GM18498 (cell line): ENCODE results near the gene DCTN2.
"Not testable (repeated sequence)": the region's sequence is repeated elsewhere in the genome, so short reads cannot be mapped to it uniquely, and the experiment has no call there.

Experiments used
- ATAC-seq: cut with Tn5 transposase; IDR thresholded peaks from one replicate; pipeline ENCODE4 v1.9.1; 2021; ENCODE audit warnings: mild to moderate bottlenecking, moderate library complexity; ENCODE audit not compliant: unreplicated experiment

Gene DCTN2

GRCh38 chr12:57546438-57547287 is at the start of gene DCTN2:
Gene DCTN2 (minus strand): TSS chr12:57547192. CDS start chr12:57547063, 129 bp downstream.
- peak; percentile 98 for ATAC-seq

GRCh38 chr12:57593187-57593586 is 46.2 kb upstream of the DCTN2 start:
- no peak for ATAC-seq

- no peak for ATAC-seq
Observed at GRCh38 chr12:57592551-57593165, 45.7 kb upstream of the DCTN2 start.

- peak; percentile 3 for ATAC-seq
Observed at GRCh38 chr12:57591782-57592325, 44.9 kb upstream of the DCTN2 start.

GRCh38 chr12:57590864-57591781 is 44.1 kb upstream of the DCTN2 start, which contains the start of gene PIP4K2C:
Gene PIP4K2C (plus strand): TSS chr12:57591192. CDS start chr12:57591290, 98 bp downstream.
- peak; percentile 95 for ATAC-seq

DNA sequence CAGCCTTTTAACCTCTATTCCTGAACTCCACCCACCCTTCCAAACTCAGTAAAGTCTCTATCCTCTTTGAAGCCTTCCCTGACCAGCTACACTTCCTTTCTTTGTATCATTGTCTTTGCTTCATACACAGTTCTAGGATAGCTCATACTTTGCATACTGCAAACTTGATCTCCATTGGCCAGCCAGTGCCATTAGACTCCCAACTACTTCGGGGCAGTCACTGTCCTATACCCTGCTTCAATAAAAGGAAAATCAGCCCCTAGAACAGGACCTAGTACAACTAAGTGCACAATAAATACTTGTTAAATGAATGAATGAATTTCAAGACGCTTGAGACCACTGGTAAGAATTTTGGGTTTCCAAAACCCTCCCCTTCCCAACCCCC is 43.5 kb upstream of the DCTN2 start:
- no peak for ATAC-seq

DNA sequence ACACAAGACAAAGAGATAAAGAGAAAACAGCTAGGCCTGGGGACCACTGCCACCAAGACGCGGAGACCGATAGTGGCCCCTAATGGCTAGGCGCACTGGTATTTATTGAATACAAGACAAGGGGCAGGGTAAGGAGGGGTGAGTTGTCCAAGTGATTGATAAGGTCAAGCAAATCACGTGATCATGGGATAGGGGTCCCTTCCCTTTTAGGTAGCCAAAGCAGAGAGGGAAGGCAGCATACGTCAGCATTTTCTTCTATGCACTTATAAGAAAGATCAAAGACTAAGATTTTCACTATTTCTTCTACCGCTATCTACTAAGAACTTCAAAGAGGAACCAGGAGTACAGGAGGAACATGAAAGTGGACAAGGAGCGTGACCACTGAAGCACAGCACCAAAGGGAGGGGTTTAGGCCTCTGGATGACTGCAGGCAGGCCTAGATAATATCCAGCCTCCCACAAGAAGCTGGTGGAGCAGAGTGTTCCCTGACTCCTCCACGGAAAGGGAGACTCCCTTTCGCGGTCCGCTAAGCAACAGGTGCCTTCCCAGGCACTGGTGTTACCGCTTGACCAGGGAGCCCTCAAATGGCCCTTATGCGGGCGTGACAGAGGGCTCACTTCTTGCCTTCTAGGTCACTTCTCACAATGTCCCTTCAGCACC is 42.1 kb upstream of the DCTN2 start:
- ATAC-seq: not testable (repeated sequence)

- no peak for ATAC-seq
Observed at GRCh38 chr12:57586832-57587429, 39.9 kb upstream of the DCTN2 start.

DNA sequence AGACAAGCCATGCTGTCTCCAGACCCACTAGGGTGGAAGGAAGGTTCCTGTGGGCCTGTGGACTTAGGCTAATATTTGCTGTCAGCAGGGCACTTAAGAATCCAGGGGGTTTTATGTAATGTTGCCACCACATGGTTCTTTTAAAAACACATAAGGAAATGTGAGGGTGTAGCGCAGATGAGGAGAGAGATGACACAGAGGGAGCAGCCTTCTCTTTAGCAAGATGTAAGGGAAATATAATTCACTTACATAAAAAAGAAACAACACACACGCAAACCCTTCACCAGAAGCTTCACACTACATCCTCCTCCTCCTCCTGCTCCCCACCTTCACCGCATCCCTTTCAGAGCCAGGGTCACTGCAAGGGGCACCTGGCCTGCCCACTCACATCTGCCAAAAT is 39.1 kb upstream of the DCTN2 start:
- no peak for ATAC-seq

GRCh38 chr12:57585156-57585555 is 38.2 kb upstream of the DCTN2 start:
- no peak for ATAC-seq

DNA sequence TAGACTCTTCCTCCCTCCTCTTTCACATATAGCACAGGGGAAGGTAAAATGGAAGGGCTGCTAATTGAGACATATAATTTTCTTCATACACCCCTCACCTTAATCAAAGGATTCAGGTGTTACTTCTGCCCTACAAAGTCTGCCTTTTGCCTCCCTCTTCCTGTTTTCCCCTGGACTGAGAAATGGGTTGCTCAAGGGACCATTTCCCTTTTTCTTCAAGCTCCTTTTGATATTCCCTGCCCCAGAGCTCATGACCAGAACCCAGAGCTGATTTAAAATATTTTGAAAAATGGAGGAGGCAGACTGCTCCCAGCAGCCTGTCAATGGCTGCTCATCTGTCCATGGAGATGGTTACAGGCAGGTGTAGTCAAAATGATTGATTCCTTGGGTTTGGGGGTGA is 37.7 kb upstream of the DCTN2 start:
- no peak for ATAC-seq

DNA sequence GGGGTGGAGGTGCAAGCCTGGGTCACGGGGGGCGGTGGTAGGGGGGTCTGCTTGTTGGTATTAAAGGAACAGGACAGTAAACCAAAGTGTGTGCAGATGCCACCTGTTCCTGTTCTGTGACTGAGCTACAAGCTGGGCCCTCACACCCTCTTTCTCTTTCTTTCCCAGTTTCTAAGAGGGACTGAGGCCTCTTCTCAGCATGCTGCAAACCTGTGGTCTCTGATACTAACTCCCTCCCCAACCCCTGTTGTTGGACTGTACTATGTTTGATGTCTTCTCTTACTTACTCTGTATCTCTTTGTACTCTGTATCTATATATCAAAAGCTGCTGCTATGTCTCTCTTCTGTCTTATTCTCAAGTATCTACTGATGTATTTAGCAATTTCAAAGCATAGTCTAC is 37.1 kb upstream of the DCTN2 start:
- ATAC-seq: no peak

- ATAC-seq: peak; percentile 95
Observed at GRCh38 chr12:57583008-57583831, 36.2 kb upstream of the DCTN2 start.

DNA sequence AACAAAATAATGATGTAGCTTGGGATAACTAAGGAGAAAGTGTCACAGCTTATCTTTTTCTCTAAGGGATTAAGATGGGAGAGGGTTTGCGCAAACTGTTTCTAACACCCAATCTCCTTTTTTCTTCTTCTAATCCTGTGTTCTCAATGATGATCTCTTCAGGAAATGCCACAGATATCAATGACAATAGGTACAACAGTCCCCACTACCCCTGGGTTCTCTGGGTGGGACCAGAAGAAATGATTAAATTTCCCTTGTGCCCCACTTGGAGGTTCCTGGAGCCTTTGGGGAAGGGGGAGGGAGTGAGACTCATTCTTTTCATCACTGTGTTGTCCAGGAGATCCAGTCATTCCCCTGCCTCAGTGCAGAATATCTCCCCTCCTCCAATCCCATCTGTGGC is 35.4 kb upstream of the DCTN2 start:
- no peak for ATAC-seq

- ATAC-seq: no peak
Observed at GRCh38 chr12:57581802-57582201, 34.8 kb upstream of the DCTN2 start.

- ATAC-seq: no peak
Observed at GRCh38 chr12:57580466-57580795, 33.4 kb upstream of the DCTN2 start.

- no peak for ATAC-seq
Observed at GRCh38 chr12:57579677-57580465, 32.9 kb upstream of the DCTN2 start.

DNA sequence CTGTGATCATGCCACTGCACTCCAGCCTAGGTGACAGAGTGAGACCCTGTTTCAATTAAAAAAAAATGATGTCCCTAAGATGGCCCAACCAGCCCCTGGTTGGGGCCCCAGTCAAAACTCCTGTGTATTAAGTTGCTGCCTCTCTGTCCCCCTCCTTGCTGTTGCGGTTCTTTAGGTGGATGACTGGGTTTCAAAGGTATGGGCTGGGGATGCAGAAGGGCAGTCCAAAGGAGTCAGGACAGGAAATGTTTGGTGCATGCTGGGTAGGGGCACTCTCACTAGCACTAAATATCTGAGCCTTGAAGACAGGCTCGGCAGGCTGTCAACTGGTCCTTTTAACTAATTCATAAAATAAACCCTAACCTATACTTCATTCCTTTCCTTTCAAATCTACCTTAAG is 32.0 kb upstream of the DCTN2 start:
- no peak for ATAC-seq
